Spleen (tissue), 11 donors: Measurements from ENCODE around the gene NBAS. TPM values are rescaled to one million over a fixed set of nuclear protein-coding genes. Genes with fewer than 3 reads are reported as not detected.

ENCODE experiments used
- DNase-seq: peaks from one replicate; pipeline ENCODE4 v3.0.0-alpha.2; 2020
- H3K27ac ChIP-seq, 8 donors: fragments of 200-600 bp; sonication (generic) in 7 of 8; 1 replicate in 4 of 8; 2 replicates in 4 of 8; pipeline versions ENCODE4 v1.5.0 to v1.8.0; 2016 to 2021; ENCODE audit warnings: inconsistent platforms in 4 of 8, mild to moderate bottlenecking in 4 of 8, moderate library complexity in 1 of 8
- H3K27me3 ChIP-seq, 7 donors: fragments of 200-600 bp; sonication (generic) in 6 of 7; replicated peaks in 1 of 7; 1 replicate in 4 of 7; 2 replicates in 3 of 7; pipeline versions ENCODE4 v1.5.0 to v1.8.0; 2016 to 2021; ENCODE audit warnings: inconsistent platforms in 3 of 7, mild to moderate bottlenecking in 1 of 7
- H3K36me3 ChIP-seq, 6 donors: fragments of 200-600 bp; sonication (generic) in 5 of 6; 1 replicate in 4 of 6; 2 replicates in 2 of 6; pipeline versions ENCODE4 v1.5.0 to v1.8.0; 2016 to 2021; ENCODE audit warnings: inconsistent platforms in 2 of 6
- H3K4me1 ChIP-seq, 6 donors: fragments of 200-600 bp; sonication (generic) in 5 of 6; 1 replicate in 3 of 6; 2 replicates in 3 of 6; pipeline versions ENCODE4 v1.5.0 to v1.8.0; 2016 to 2021; ENCODE audit warnings: inconsistent platforms in 3 of 6
- H3K4me3 ChIP-seq, 8 donors: fragments of 200-600 bp; sonication (generic) in 7 of 8; 1 replicate in 4 of 8; 2 replicates in 4 of 8; pipeline versions ENCODE4 v1.5.0 to v1.8.0; 2016 to 2021; ENCODE audit warnings: inconsistent platforms in 4 of 8, mild to moderate bottlenecking in 4 of 8, moderate library complexity in 2 of 8
- H3K9me3 ChIP-seq, 8 donors: fragments of 200-600 bp; sonication (generic) in 7 of 8; 1 replicate in 4 of 8; 2 replicates in 4 of 8; pipeline versions ENCODE4 v1.5.0 to v1.8.0; 2016 to 2021; ENCODE audit warnings: inconsistent platforms in 4 of 8
- POLR2A ChIP-seq, 3 donors: fragments of 450-650 bp; IDR thresholded peaks; one replicate each; pipeline ENCODE4 v1.5.1; 2017; ENCODE audit warnings: antibody characterized with exemption in 3 of 3, mild to moderate bottlenecking in 1 of 3
- POLR2AphosphoS5 ChIP-seq, 3 donors: sonication (generic); formaldehyde crosslinking; IDR thresholded peaks; one replicate each; pipeline ENCODE4 v1.5.1; 2017; ENCODE audit warnings: antibody characterized with exemption in 3 of 3
- WGBS, 5 donors: extraction: QIAGEN DNeasy Blood & Tissue Kit in 3 of 5; methylation state at CpG; one replicate each; pipeline versions ENCODE4 v1.1.5 to v1.1.7; 2013 to 2018; 5-methylcytosine and 5-hydroxymethylcytosine counted together
- intact Hi-C: fragments of 100-400 bp; cut with DNase I; formaldehyde crosslinking; loops from one replicate; pipeline ENCODE4 v1.15.0; 2023; ENCODE audit warnings: low total_unique reads
- polyA plus RNA-seq, 3 donors: library from polyadenylated mRNA; stranded (reverse); fragments of 200-250 nt; gene quantifications; one replicate each; pipeline ENCODE4 v1.2.1, GENCODE V29; 2013
- total RNA-seq, 7 donors: library from RNA; depleted of rRNA in 3 of 7; stranded (reverse); fragments of >200 nt in 3 of 7; fragmentation: NEBNext Ultra II Directional in 4 of 7; extraction: Animal tissue kit (Norgen Biotek cat#: 25700) in 4 of 7; gene quantifications; one replicate each; pipeline versions ENCODE4 v1.1.0 to v1.2.1, GENCODE V29; 2016 to 2021
- TF ChIP-seq, protein P1 (sequence below), 11 experiments: fragments of 200-600 bp in 7 of 11; fragments of 450-650 bp in 4 of 11; sonication (generic) in 4 of 11; IDR thresholded peaks in 8 of 11; conservative IDR thresholded peaks in 3 of 11; 1 replicate in 7 of 11; 2 replicates in 4 of 11; pipeline versions ENCODE4 v1.4.0 to v1.8.0; 2016 to 2021; ENCODE audit warnings: antibody characterized with exemption in 11 of 11, inconsistent platforms in 4 of 11, mild to moderate bottlenecking in 1 of 11
- donor health status: healthy with polysubstance abuse.
- donor health status: DM: no; HTN: no; CAD: no; lungs with moderate emphysema.
- donor health status: DM: no; HTN: no; CAD: no.
- donor health status: Bipolar disorder and iron deficiency.
- donor health status: healthy.
- donor health status: DM: no; HTN: no; CAD: no.
- donor health status: DM: yes; HTN: yes; CAD: no.

NBAS gene
- total and polyA plus RNA-seq, 10 donors: 21.1 to 49.0 (median 40.9) TPM

DNA sequence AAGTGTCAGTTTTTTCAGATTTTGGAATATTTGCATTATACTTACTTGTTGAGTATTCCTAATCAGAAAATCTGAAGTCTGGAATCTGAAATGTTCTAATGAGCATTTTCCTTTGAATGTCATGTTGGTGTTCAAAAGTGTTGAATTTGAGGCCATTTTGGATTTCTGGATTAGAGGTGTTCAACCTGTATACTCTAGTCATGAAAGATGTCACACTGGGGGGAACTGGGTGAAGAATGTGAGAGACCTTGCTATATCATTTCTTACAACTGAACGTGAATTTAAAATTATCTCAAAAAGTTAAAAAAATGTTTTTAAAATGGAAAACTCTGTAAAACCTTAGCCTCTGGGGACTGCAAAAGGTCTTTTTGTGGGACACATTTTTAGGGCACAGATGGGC, 384.5 kb downstream of the NBAS start:
- Histone ChIP-seq H3K4me1 (no peaks in the 10 kb centered on the region), H3K36me3 (peaks cover 0 to 82% (median 3%) of the 10 kb centered on the region in 6 donors), H3K4me3 (no peak overlapping the region), H3K27me3 (no peaks in the 10 kb centered on the region), H3K27ac (no peak overlapping the region), H3K9me3 (no peaks in the 10 kb centered on the region)
- TF ChIP-seq POLR2A (IDR thresholded peaks at IDR 0.05): no peak
- no peak for TF ChIP-seq POLR2AphosphoS5 (IDR thresholded peaks at IDR 0.05)
- TF ChIP-seq, protein P1, sequence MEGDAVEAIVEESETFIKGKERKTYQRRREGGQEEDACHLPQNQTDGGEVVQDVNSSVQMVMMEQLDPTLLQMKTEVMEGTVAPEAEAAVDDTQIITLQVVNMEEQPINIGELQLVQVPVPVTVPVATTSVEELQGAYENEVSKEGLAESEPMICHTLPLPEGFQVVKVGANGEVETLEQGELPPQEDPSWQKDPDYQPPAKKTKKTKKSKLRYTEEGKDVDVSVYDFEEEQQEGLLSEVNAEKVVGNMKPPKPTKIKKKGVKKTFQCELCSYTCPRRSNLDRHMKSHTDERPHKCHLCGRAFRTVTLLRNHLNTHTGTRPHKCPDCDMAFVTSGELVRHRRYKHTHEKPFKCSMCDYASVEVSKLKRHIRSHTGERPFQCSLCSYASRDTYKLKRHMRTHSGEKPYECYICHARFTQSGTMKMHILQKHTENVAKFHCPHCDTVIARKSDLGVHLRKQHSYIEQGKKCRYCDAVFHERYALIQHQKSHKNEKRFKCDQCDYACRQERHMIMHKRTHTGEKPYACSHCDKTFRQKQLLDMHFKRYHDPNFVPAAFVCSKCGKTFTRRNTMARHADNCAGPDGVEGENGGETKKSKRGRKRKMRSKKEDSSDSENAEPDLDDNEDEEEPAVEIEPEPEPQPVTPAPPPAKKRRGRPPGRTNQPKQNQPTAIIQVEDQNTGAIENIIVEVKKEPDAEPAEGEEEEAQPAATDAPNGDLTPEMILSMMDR (IDR thresholded peaks at IDR 0.05 in 8 of 11, conservative IDR thresholded peaks at IDR 0.05 in 3 of 11): no peak
- DNase-seq: no peak
- WGBS, 5 donors: 77 to 91% (median 83%) methylated on average over 1 of the region's 1 CpG
- intact Hi-C loops: no loop called here

GRCh38 chr2:15174567-15174966, 386.6 kb downstream of the NBAS start:
- Histone ChIP-seq H3K27me3 (no peaks in the 10 kb centered on the region), H3K4me1 (no peaks in the 10 kb centered on the region), H3K4me3 (no peak overlapping the region), H3K36me3 (peaks cover 0 to 80% (median 3%) of the 10 kb centered on the region in 6 donors), H3K27ac (no peak overlapping the region), H3K9me3 (no peaks in the 10 kb centered on the region)
- no peak for DNase-seq
- TF ChIP-seq POLR2A (IDR thresholded peaks at IDR 0.05) (no peak), POLR2AphosphoS5 (IDR thresholded peaks at IDR 0.05) (no peak)
- TF ChIP-seq, protein P1 (IDR thresholded peaks at IDR 0.05 in 8 of 11, conservative IDR thresholded peaks at IDR 0.05 in 3 of 11): no peak
- 93 to 98% (median 96%) methylated on average over 2 of the region's 2 CpGs for WGBS, 5 donors
- intact Hi-C loops: no loop called here

DNA sequence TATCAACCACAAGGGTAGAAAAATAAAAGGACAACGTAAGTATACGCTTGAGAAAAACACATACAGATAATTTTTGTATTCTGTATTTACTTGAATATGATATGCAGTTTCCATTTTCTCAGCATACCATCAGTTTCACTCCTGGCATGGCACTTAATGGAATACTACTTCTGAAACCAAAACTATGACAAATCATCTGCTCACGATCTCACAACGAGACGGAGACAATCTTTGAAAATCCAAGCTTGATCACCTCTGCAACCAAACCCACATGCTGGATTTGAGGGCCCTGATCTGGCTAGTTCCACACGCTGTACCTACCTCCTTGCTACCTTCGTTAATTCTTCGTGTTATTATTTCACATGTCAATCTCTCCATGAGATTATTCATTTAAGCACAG, 387.6 kb downstream of the NBAS start:
- WGBS, 5 donors: 93 to 94% (median 94%) methylated on average over 8 of the region's 8 CpGs
- no peaks in the 10 kb centered on the region for H3K27me3 ChIP-seq
- no peaks in the 10 kb centered on the region for H3K9me3 ChIP-seq
- H3K27ac ChIP-seq: no peak overlapping the region
- TF ChIP-seq POLR2A (IDR thresholded peaks at IDR 0.05) (no peak), POLR2AphosphoS5 (IDR thresholded peaks at IDR 0.05) (no peak)
- TF ChIP-seq, protein P1 (IDR thresholded peaks at IDR 0.05 in 8 of 11, conservative IDR thresholded peaks at IDR 0.05 in 3 of 11): no peak
- H3K4me1 ChIP-seq: no peaks in the 10 kb centered on the region
- H3K4me3 ChIP-seq: no peak overlapping the region
- DNase-seq: no peak
- intact Hi-C loops: no loop called here
- H3K36me3 ChIP-seq: peaks cover 0 to 83% (median 0%) of the 10 kb centered on the region in 6 donors

- no peak for TF ChIP-seq POLR2AphosphoS5 (IDR thresholded peaks at IDR 0.05)
- TF ChIP-seq, protein P1 (IDR thresholded peaks at IDR 0.05 in 8 of 11, conservative IDR thresholded peaks at IDR 0.05 in 3 of 11): no peak
- no peak for TF ChIP-seq POLR2A (IDR thresholded peaks at IDR 0.05)
- intact Hi-C loops: no loop called here
- no peak for DNase-seq
- Histone ChIP-seq H3K4me1 (no peaks in the 10 kb centered on the region), H3K9me3 (no peaks in the 10 kb centered on the region), H3K4me3 (no peak overlapping the region), H3K36me3 (peaks cover 0 to 83% (median 0%) of the 10 kb centered on the region in 6 donors), H3K27ac (no peak overlapping the region), H3K27me3 (no peaks in the 10 kb centered on the region)
- WGBS, 5 donors: 68 to 88% (median 76%) methylated on average over 1 of the region's 1 CpG
Measured at GRCh38 chr2:15172825-15173224, 388.3 kb downstream of the NBAS start.
